Adipocyte (in vitro differentiated cells): ENCODE measurements around the gene NOL4L.

Experiments
- DNase-seq: peaks from one replicate; pipeline ENCODE4 v3.0.0-alpha.2; 2015; ENCODE audit warnings: low read depth
- H3K27me3 ChIP-seq: replicated peaks from 2 replicates; pipeline ENCODE4 v1.7.0; 2013; ENCODE audit warnings: mild to moderate bottlenecking, low read length, moderate library complexity; ENCODE audit not compliant: control insufficient read depth, insufficient read depth
- H3K36me3 ChIP-seq: 2 replicates; pipeline ENCODE4 v1.7.0; 2013; ENCODE audit warnings: low read length, mild to moderate bottlenecking, moderate library complexity; ENCODE audit not compliant: control insufficient read depth, insufficient read depth, severe bottlenecking
- H3K4me1 ChIP-seq: 2 replicates; pipeline ENCODE4 v1.7.0; 2013; ENCODE audit warnings: mild to moderate bottlenecking, low read length, moderate library complexity; ENCODE audit not compliant: control insufficient read depth, insufficient read depth
- H3K4me3 ChIP-seq: 2 replicates; pipeline ENCODE4 v1.7.0; 2013; ENCODE audit warnings: mild to moderate bottlenecking, low read length, moderate library complexity
- H3K9ac ChIP-seq: 2 replicates; pipeline ENCODE4 v1.7.0; 2013; ENCODE audit warnings: mild to moderate bottlenecking, low read length, moderate library complexity
- H3K9me3 ChIP-seq: 2 replicates; pipeline ENCODE4 v1.7.0; 2013; ENCODE audit warnings: mild to moderate bottlenecking, low read length, moderate library complexity; ENCODE audit not compliant: control insufficient read depth

NOL4L gene

DNA sequence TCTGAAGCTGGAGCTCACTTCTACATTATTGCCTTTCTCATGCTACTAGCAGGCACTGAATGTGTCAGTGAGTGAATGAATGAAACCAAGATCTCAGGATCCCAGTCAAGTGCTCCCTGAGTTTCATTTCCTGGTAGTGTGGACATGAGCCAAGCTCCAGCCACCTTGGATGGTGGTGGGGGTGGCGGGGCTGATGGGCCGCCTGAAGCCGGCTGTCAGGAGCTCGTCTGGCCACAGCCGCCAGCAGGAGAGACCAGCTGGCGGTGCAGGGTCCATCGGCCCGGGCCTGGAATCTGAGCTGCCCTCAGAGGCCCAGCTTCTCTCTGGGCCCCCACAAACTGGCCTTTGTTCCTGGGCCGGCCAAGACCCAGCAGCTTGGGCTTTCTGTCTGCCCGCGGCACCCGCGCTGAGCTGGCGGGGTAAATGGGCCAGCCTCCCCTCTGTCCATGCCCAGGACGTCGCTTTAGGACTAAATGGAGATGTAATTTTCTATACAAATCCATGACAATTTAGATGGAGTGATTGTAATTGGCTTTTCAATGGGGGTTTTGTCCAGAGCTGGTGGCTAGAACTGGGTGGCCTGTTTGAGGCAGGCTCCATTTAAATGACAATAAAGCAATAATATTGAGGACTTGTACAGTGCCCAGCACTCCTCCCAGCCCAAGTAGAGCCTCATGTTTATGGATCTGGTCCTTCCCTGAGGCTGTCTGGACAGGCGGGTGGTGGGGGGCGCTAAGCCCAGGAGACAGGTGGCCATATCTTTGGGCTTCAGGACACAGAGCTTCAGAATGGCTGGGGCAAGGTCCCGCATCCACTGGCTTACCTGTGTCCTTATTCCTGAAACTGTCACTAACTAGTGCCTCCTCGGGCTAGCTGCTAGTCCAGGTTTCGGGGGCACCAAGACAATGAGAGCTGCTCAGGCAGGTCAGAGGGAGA is 43.5 kb downstream of the NOL4L start:
- Histone ChIP-seq H3K9me3 (no peaks in the 10 kb centered on the region), H3K4me3 (no peak overlapping the region), H3K36me3 (no peaks in the 10 kb centered on the region), H3K9ac (no peak overlapping the region), H3K27me3 (peaks cover 21% of the 10 kb centered on the region), H3K4me1 (no peaks in the 10 kb centered on the region)
- DNase-seq: no peak

DNA sequence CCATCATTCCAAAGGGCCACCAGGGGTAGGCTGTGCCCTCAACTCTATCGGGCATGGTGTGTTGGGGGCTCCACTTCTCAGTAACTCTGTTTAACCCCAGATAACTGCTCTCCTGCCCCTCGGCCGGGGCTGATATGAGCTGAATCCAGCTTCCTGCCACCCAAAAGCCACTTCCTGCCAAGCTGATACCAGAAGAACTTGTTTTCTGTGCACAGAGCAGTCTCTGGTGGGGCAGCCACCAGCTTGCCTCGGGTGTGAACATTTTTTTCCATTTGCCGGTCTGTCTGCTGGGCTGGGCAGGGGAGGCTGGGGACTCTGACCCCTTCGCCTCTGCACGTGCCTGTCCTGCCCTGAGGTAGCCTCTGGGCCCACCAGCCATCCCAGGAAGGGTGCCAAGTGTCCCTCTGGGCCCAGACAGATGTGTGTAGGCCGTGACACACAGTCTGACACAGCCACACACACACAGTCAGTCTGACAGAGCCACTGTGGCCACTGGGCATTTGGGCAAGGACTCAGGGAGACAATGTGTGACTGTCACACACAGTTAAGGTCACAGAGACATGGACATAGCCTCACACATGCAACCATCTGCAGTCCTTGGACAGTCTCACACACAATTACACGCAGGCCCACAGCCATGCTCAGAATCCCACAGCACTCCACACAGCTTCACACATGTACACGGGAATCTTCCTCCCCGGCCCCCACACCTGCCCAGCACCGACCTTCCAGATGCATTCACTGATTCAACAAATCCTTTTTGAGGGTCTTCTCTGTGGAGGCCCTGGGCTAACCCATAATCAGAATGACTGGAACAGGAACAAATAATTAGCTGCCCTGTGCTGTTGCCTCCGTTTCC is 45.1 kb downstream of the NOL4L start:
- no peaks in the 10 kb centered on the region for H3K4me1 ChIP-seq
- no peak overlapping the region for H3K4me3 ChIP-seq
- peaks cover 21% of the 10 kb centered on the region for H3K27me3 ChIP-seq
- no peaks in the 10 kb centered on the region for H3K9me3 ChIP-seq
- DNase-seq: no peak
- H3K9ac ChIP-seq: no peak overlapping the region
- no peaks in the 10 kb centered on the region for H3K36me3 ChIP-seq

- peaks cover 21% of the 10 kb centered on the region for H3K27me3 ChIP-seq
- H3K9ac ChIP-seq: no peak overlapping the region
- H3K36me3 ChIP-seq: no peaks in the 10 kb centered on the region
- no peak for DNase-seq
- H3K4me3 ChIP-seq: no peak overlapping the region
- no peaks in the 10 kb centered on the region for H3K9me3 ChIP-seq
- no peaks in the 10 kb centered on the region for H3K4me1 ChIP-seq
Observed at GRCh38 chr20:32539026-32539816, 45.9 kb downstream of the NOL4L start.

DNA sequence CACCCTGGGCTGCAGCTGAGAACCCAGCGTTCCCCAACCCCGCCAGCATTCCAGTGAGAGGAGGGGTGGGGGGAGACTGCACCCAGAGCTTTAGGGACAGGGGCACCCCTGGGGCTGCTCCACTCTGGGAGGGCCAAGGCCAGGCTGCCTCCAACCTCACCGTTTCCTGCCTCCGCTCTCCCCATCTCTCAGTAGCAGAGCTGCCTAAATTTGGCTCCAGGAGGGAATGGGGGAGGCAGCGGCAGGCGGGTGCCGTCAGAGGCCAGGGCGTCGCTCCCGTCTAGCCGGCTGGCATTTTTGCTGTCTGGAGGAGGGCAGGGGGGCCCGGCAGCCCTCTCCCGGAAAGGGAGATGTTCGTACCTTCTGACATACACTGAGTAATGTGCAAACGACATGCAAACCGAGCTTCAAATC is 46.6 kb downstream of the NOL4L start:
- H3K27me3 ChIP-seq: peaks cover 21% of the 10 kb centered on the region
- H3K36me3 ChIP-seq: no peaks in the 10 kb centered on the region
- H3K9ac ChIP-seq: no peak overlapping the region
- H3K4me3 ChIP-seq: no peak overlapping the region
- H3K4me1 ChIP-seq: no peaks in the 10 kb centered on the region
- no peaks in the 10 kb centered on the region for H3K9me3 ChIP-seq
- DNase-seq: peak; percentile 40

- H3K9me3 ChIP-seq: no peaks in the 10 kb centered on the region
- no peaks in the 10 kb centered on the region for H3K36me3 ChIP-seq
- DNase-seq: no peak
- H3K4me3 ChIP-seq: no peak overlapping the region
- H3K27me3 ChIP-seq: peaks cover 21% of the 10 kb centered on the region
- H3K4me1 ChIP-seq: no peaks in the 10 kb centered on the region
- H3K9ac ChIP-seq: no peak overlapping the region
Observed at GRCh38 chr20:32537657-32538525, 47.2 kb downstream of the NOL4L start.

DNA sequence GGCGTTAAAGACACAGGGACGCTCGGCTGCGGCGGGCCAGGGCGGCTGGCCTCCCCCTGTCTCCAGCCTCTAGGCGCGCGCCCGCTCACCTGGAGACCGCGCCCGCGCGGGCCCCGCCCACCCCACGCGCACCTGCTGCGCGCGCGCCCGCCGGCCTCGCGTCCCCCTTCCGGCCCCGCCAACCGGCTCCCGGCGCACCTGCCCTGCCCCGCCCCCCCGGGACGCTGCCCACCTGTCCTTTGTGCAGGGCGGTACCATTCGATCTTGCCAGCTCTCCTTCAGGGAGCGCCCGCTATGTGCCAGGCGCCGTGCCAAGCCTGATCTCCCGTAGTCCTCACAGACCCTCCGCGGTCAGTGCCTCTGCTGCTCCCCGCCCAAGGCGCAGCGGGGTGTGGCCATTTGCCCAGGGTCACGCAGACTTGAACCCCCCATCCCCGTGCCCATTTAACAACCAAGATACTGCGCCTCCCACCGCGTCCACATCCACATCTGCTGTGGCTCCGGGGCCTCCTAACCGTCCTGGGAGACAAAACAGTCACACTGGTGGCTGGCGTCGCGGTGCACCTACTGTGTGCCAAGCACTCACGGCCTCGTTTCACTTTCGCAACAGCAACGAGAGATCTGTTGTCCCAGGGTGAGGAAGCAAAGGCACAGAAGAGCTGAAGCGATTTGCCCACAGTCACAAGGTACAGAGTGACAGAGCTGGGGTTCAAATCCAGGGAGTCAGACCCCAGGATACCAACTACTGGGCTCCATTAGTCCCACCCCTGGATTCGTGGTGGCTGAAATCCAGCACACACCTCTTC is 48.1 kb downstream of the NOL4L start:
- peak overlapping the region; percentile 56 for H3K4me3 ChIP-seq
- no peaks in the 10 kb centered on the region for H3K36me3 ChIP-seq
- peaks cover 16% of the 10 kb centered on the region for H3K27me3 ChIP-seq
- no peak overlapping the region for H3K9ac ChIP-seq
- no peak for DNase-seq
- H3K4me1 ChIP-seq: no peaks in the 10 kb centered on the region
- H3K9me3 ChIP-seq: no peaks in the 10 kb centered on the region

GRCh38 chr20:32535953-32536823 is 48.9 kb downstream of the NOL4L start:
- no peaks in the 10 kb centered on the region for H3K9me3 ChIP-seq
- H3K9ac ChIP-seq: no peak overlapping the region
- peaks cover 10% of the 10 kb centered on the region for H3K27me3 ChIP-seq
- peak; percentile 53 for DNase-seq
- H3K36me3 ChIP-seq: no peaks in the 10 kb centered on the region
- peak overlapping the region; percentile 70 for H3K4me3 ChIP-seq
- no peaks in the 10 kb centered on the region for H3K4me1 ChIP-seq

GRCh38 chr20:32535316-32535952 is 49.7 kb downstream of the NOL4L start:
- no peak overlapping the region for H3K9ac ChIP-seq
- H3K4me3 ChIP-seq: no peak overlapping the region
- H3K27me3 ChIP-seq: peaks cover 7% of the 10 kb centered on the region
- H3K36me3 ChIP-seq: no peaks in the 10 kb centered on the region
- H3K4me1 ChIP-seq: no peaks in the 10 kb centered on the region
- DNase-seq: no peak
- no peaks in the 10 kb centered on the region for H3K9me3 ChIP-seq

DNA sequence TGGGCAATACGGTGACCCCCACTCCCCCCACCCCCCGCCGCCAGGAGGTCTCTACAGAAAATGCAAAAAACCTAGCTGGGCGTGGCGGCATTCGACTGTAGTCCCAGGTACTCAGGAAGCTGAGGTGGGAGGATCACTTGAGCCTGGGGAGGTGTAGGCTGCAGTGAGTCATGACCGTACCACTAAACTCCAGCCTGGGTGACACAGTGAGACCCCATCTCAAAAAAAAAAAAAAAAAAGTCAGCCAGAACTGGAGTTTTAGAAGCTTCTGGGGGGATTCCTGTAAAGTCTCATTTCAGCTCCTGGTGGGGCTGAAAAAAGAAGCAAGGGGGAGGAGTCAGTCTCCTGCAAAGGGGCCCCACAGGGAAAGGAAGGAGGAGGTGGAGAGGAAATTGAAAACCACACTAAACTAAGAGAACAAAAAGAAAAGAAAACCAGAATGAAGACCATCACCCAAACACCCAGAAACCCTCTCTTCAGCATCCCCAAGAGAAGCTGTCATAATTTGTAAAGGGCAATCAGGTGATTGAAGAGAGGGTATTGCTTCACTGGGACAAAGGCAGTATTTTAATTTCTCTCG is 50.4 kb downstream of the NOL4L start:
- no peak for DNase-seq
- H3K27me3 ChIP-seq: peaks cover 7% of the 10 kb centered on the region
- no peak overlapping the region for H3K9ac ChIP-seq
- no peaks in the 10 kb centered on the region for H3K9me3 ChIP-seq
- no peaks in the 10 kb centered on the region for H3K36me3 ChIP-seq
- H3K4me3 ChIP-seq: no peak overlapping the region
- no peaks in the 10 kb centered on the region for H3K4me1 ChIP-seq
